ENCODE measurements around the gene TTC7B. TPM values are rescaled to one million over a fixed set of nuclear protein-coding genes. Genes with fewer than 3 reads are reported as not detected.
"Not testable (repeated sequence)": the region's sequence is repeated elsewhere in the genome, so short reads cannot be mapped to it uniquely, and the experiment has no call there.

The TTC7B gene, protein sequence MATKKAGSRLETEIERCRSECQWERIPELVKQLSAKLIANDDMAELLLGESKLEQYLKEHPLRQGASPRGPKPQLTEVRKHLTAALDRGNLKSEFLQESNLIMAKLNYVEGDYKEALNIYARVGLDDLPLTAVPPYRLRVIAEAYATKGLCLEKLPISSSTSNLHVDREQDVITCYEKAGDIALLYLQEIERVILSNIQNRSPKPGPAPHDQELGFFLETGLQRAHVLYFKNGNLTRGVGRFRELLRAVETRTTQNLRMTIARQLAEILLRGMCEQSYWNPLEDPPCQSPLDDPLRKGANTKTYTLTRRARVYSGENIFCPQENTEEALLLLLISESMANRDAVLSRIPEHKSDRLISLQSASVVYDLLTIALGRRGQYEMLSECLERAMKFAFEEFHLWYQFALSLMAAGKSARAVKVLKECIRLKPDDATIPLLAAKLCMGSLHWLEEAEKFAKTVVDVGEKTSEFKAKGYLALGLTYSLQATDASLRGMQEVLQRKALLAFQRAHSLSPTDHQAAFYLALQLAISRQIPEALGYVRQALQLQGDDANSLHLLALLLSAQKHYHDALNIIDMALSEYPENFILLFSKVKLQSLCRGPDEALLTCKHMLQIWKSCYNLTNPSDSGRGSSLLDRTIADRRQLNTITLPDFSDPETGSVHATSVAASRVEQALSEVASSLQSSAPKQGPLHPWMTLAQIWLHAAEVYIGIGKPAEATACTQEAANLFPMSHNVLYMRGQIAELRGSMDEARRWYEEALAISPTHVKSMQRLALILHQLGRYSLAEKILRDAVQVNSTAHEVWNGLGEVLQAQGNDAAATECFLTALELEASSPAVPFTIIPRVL
- total RNA-seq = 29.9 to 45.6 TPM (median 40.3 TPM) in 3 replicates
- long read RNA-seq, full-length matches to known transcripts = 24 of 36 reads
- long read RNA-seq, partial matches to known transcripts = 2 of 36 reads
- long read RNA-seq, other reads (novel, unspliced or antisense) = 10 of 36 reads

DNA sequence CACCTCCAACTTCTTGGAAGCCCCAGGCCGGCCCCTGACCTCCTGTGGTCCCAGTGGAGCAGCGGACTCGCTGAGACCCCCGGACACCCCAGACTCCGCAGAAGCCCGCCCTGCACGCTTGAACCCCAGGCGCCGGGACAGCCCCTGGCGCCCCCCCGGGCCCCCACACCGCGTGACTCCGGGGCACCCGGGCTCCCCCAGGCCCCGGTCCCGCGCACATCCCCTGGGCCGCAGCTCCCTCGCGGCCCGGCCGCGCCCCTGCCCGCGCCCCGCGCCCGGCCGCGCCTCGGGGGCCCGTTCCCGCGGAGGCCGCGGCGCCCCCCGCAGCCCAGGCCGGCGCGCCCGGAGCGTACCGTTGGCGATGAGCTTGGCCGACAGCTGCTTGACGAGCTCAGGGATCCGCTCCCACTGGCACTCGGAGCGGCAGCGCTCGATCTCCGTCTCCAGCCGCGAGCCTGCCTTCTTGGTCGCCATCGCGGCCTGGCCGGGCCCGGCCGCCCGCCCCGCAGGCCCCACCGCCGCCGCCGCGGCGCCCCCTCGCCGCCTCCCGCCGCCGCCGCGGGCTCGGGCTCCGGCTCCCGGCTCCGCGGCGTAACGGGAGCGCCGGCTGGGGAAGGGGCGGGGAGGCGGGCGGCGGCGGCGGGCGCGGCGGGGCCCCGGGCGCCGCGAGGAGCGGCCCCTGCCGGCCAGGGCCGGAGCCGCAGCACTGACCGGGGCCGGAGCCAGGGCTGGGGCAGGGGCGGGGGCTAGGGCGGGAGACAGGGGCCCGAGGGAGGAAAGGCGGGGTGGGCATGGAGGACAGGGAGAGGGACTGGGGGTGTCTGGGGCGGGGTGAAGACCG is at the start of gene TTC7B:
TSS of gene TTC7B (minus strand) at position 609 of the 841 bp plus-strand sequence. CDS start at position 474, 135 bp downstream.
- Mint-ChIP-seq H3K4me3 (ENCODE audit: unreplicated experiment) (peak within 1 kb of the TSS; percentile 90), H3K27me3 (ENCODE audit: low read depth) (no peaks in the 10 kb centered on the region), H3K36me3 (ENCODE audit: low read depth) (no peaks in the 10 kb centered on the region), H3K9me3 (ENCODE audit: low read depth) (no peaks in the 10 kb centered on the region), H3K27ac (ENCODE audit: unreplicated experiment) (peak within 1 kb of the TSS; percentile 70), H3K4me1 (ENCODE audit: low read depth) (peaks cover 10% of the 10 kb centered on the region)
- TF ChIP-seq, protein P1, sequence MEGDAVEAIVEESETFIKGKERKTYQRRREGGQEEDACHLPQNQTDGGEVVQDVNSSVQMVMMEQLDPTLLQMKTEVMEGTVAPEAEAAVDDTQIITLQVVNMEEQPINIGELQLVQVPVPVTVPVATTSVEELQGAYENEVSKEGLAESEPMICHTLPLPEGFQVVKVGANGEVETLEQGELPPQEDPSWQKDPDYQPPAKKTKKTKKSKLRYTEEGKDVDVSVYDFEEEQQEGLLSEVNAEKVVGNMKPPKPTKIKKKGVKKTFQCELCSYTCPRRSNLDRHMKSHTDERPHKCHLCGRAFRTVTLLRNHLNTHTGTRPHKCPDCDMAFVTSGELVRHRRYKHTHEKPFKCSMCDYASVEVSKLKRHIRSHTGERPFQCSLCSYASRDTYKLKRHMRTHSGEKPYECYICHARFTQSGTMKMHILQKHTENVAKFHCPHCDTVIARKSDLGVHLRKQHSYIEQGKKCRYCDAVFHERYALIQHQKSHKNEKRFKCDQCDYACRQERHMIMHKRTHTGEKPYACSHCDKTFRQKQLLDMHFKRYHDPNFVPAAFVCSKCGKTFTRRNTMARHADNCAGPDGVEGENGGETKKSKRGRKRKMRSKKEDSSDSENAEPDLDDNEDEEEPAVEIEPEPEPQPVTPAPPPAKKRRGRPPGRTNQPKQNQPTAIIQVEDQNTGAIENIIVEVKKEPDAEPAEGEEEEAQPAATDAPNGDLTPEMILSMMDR (IDR thresholded peaks at IDR 0.05) = no peak
- DNase-seq (ENCODE audit: low spot score) = no peak

GRCh38 chr14:90864741-90865140 is 48.5 kb upstream of the TTC7B start:
- Mint-ChIP-seq H3K27ac (ENCODE audit: unreplicated experiment) (no peak overlapping the region), H3K4me1 (ENCODE audit: low read depth) (no peaks in the 10 kb centered on the region), H3K27me3 (ENCODE audit: low read depth) (no peaks in the 10 kb centered on the region), H3K4me3 (ENCODE audit: unreplicated experiment) (no peak overlapping the region), H3K36me3 (ENCODE audit: low read depth) (no peaks in the 10 kb centered on the region), H3K9me3 (ENCODE audit: low read depth) (no peaks in the 10 kb centered on the region)
- TF ChIP-seq, protein P1 (IDR thresholded peaks at IDR 0.05) = no peak
- DNase-seq (ENCODE audit: low spot score) = no peak

DNA sequence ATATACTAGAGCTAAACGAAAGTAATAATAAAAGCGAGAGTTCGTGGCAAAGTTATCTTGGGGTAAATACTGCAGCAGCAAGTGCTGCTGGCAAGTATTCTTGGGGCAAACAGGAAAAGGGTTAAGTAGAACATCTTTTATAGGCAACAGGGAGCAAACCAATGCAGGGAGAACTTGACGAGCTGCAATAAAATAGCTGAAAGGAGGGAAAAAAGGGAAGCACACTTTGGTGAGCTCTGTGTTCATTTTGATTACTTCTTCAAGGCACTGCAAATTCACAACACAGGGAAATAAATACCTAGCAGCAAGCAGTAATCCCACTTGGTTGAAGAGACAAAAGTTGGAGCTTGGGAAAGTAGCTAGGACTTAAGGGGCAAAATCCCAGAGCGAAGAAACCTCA is 42.3 kb upstream of the TTC7B start:
- H3K27ac Mint-ChIP-seq (ENCODE audit: unreplicated experiment) = no peak overlapping the region
- no peak overlapping the region for H3K4me3 Mint-ChIP-seq (ENCODE audit: unreplicated experiment)
- DNase-seq (ENCODE audit: low spot score) = no peak
- no peaks in the 10 kb centered on the region for H3K36me3 Mint-ChIP-seq (ENCODE audit: low read depth)
- no peaks in the 10 kb centered on the region for H3K9me3 Mint-ChIP-seq (ENCODE audit: low read depth)
- TF ChIP-seq, protein P1 (IDR thresholded peaks at IDR 0.05) = no peak
- H3K27me3 Mint-ChIP-seq (ENCODE audit: low read depth) = no peaks in the 10 kb centered on the region
- H3K4me1 Mint-ChIP-seq (ENCODE audit: low read depth) = no peaks in the 10 kb centered on the region

- no peak overlapping the region for H3K27ac Mint-ChIP-seq (ENCODE audit: unreplicated experiment)
- DNase-seq (ENCODE audit: low spot score) = no peak
- no peak overlapping the region for H3K4me3 Mint-ChIP-seq (ENCODE audit: unreplicated experiment)
Observed at GRCh38 chr14:90857866-90858265, 41.6 kb upstream of the TTC7B start.

DNA sequence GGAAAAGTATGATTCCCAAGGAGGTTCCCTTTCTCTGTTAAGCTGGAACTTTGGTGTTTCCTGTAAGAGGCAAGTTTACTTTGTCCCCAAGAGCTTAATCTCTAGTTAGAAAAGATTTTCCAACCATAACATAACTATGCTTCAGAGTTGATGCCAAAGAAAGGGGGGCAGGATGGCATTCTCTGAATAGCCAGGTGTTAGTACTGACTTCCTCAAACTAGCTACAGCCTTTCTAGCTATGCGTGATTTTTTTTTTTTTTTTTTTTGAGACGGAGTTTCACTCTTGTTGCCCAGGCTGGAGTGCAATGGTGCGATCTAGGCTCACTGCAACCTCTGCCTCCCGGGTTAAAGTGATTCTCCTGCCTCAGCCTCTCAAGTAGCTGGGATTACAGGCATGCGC is 39.9 kb upstream of the TTC7B start:
- not testable (repeated sequence) for DNase-seq (ENCODE audit: low spot score); H3K9me3 Mint-ChIP-seq (ENCODE audit: low read depth); H3K27me3 Mint-ChIP-seq (ENCODE audit: low read depth); H3K27ac Mint-ChIP-seq (ENCODE audit: unreplicated experiment); H3K4me3 Mint-ChIP-seq (ENCODE audit: unreplicated experiment); H3K36me3 Mint-ChIP-seq (ENCODE audit: low read depth); H3K4me1 Mint-ChIP-seq (ENCODE audit: low read depth)

More at GRCh38 chr14:90857866-90858265, 41.6 kb upstream of the TTC7B start:
- TF ChIP-seq, protein P1 (IDR thresholded peaks at IDR 0.05) = no peak
- Mint-ChIP-seq H3K27me3 (ENCODE audit: low read depth) (no peaks in the 10 kb centered on the region), H3K36me3 (ENCODE audit: low read depth) (no peaks in the 10 kb centered on the region), H3K9me3 (ENCODE audit: low read depth) (no peaks in the 10 kb centered on the region), H3K4me1 (ENCODE audit: low read depth) (no peaks in the 10 kb centered on the region)
